ENCODE results near the gene TEK. TPM values are rescaled to one million over a fixed set of nuclear protein-coding genes. Genes with fewer than 3 reads are reported as not detected.

The TEK gene
- 10 to 100 TPM in 3 of 4 donors, 1 to 10 TPM in 1; 9.8 to 20.0 (median 16.7) TPM for total RNA-seq

- WGBS, 2 donors = 13 to 17% methylated on average over 9 of the region's 9 CpGs
- no peak for DNase-seq (ENCODE audit: low spot score in 2 of 2)
- peak in 1 of 2 donors; percentile 45 for TF ChIP-seq EP300 (IDR thresholded peaks at IDR 0.05)
- TF ChIP-seq CTCF (IDR thresholded peaks at IDR 0.05) = no peak
- TF ChIP-seq POLR2A (IDR thresholded peaks at IDR 0.05) = no peak
- Histone ChIP-seq H3K27me3 (no peaks in the 10 kb centered on the region), H3K36me3 (no peaks in the 10 kb centered on the region), H3K4me3 (peak within 1 kb of the TSS in 2 of 4 donors; percentile 19 to 27), H3K27ac (peak within 1 kb of the TSS in 2 of 4 donors; percentile 69 to 80), H3K4me1 (peaks cover 0 to 10% (median 7%) of the 10 kb centered on the region in 4 donors), H3K9me3 (no peaks in the 10 kb centered on the region)
Measured at GRCh38 chr9:27108981-27109541, at the start of gene TEK. Gene TEK, plus strand, starts transcription at chr9:27109225. Its CDS starts 366 bp downstream, at chr9:27109591.

- DNase-seq (ENCODE audit: low spot score in 2 of 2) = no peak
- peaks cover 0 to 53% (median 0%) of the 10 kb centered on the region in 3 donors for H3K36me3 ChIP-seq
- TF ChIP-seq POLR2A (IDR thresholded peaks at IDR 0.05) (no peak), CTCF (IDR thresholded peaks at IDR 0.05) (no peak), EP300 (IDR thresholded peaks at IDR 0.05) (no peak)
- H3K9me3 ChIP-seq = no peaks in the 10 kb centered on the region
- H3K4me1 ChIP-seq = no peaks in the 10 kb centered on the region
- H3K4me3 ChIP-seq = no peak overlapping the region
- H3K27ac ChIP-seq = no peak overlapping the region
- no peaks in the 10 kb centered on the region for H3K27me3 ChIP-seq
- 81 to 86% methylated on average over 1 of the region's 1 CpG for WGBS, 2 donors
Measured at GRCh38 chr9:27059412-27059811, 49.6 kb upstream of the TEK start.

DNA sequence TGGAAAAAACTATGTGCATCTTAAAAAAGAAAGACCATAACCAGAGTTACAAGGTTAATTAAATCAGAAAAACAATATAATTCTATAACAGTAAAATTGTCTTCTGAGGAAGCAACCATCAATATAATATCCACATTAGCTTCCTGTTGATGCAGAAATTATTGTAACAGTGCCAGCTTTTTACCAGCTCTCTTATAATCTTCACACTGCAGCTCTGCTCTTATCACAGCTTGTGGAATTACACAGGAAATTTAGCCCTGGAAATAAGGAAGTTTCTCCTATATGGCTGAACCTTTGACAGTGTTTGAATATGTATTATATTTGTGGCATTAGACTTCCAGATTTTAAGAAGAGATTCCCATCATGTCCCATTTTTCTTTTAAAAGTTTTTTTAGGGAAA lies 49.1 kb upstream of the TEK start:
- DNase-seq (ENCODE audit: low spot score in 2 of 2) = no peak
- H3K27me3 ChIP-seq = no peaks in the 10 kb centered on the region
- H3K4me3 ChIP-seq = no peak overlapping the region
- no peaks in the 10 kb centered on the region for H3K4me1 ChIP-seq
- no peak overlapping the region for H3K27ac ChIP-seq
- no peak for TF ChIP-seq CTCF (IDR thresholded peaks at IDR 0.05)
- TF ChIP-seq EP300 (IDR thresholded peaks at IDR 0.05) = no peak
- TF ChIP-seq POLR2A (IDR thresholded peaks at IDR 0.05) = no peak
- H3K36me3 ChIP-seq = peaks cover 0 to 50% (median 0%) of the 10 kb centered on the region in 3 donors
- H3K9me3 ChIP-seq = no peaks in the 10 kb centered on the region

GRCh38 chr9:27065288-27065687 lies 43.7 kb upstream of the TEK start:
- no peak overlapping the region for H3K4me3 ChIP-seq
- DNase-seq (ENCODE audit: low spot score in 2 of 2) = no peak
- no peak for TF ChIP-seq EP300 (IDR thresholded peaks at IDR 0.05)
- no peak for TF ChIP-seq CTCF (IDR thresholded peaks at IDR 0.05)
- TF ChIP-seq POLR2A (IDR thresholded peaks at IDR 0.05) = no peak
- no peaks in the 10 kb centered on the region for H3K4me1 ChIP-seq
- H3K9me3 ChIP-seq = no peaks in the 10 kb centered on the region
- H3K27ac ChIP-seq = no peak overlapping the region
- H3K36me3 ChIP-seq = peaks cover 0 to 37% (median 0%) of the 10 kb centered on the region in 3 donors
- WGBS, 2 donors = 51% methylated on average over 1 of the region's 1 CpG
- H3K27me3 ChIP-seq = no peaks in the 10 kb centered on the region

DNA sequence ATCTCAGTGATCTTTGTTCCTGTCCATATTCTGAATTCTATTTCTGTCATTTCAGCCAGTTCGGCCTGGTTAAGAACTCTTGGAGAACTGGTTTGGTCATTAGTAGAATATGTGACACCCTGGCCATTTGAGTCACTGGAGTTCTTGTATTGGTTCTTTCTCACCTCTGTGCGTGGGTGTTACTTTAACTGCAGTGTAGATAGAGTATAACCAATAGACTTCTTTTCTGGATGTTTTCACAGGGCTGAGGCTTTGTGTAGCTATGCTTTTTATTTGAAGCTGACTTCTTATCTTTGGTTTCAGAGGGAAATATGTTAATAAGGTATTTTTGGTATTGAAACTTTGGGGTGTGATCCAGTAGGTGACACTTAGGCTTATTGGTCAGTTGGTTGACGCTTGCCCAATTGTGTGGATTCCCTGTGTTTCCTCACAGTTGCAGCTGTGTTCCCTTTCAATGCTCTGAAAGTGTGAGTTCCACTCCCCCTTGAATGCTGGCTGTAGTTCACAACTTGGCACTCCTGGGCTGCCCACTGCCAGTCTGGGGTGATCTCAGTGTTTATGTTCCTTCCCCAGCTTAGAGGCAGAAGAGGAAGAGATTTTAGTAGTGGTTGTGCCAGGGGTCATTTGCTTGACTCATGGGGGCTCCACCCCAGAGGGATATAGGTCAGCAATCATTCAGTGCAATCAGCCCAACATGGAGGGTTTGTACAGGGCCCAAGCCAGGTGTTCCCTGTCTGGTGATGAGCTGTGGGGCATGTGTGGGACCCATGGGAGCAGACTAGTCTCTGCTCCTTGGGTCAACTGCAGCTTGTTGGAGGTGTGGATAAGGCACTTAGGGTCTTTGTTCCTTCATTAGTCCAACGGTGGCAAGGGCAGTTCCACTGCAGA lies 34.9 kb upstream of the TEK start:
- TF ChIP-seq POLR2A (IDR thresholded peaks at IDR 0.05) = no peak
- no peak for TF ChIP-seq EP300 (IDR thresholded peaks at IDR 0.05)
- TF ChIP-seq CTCF (IDR thresholded peaks at IDR 0.05) = no peak
- Histone ChIP-seq H3K4me3 (no peak overlapping the region), H3K36me3 (peaks cover 0 to 57% (median 0%) of the 10 kb centered on the region in 3 donors), H3K27me3 (no peaks in the 10 kb centered on the region), H3K4me1 (no peaks in the 10 kb centered on the region), H3K27ac (no peak overlapping the region), H3K9me3 (no peaks in the 10 kb centered on the region)
- 70 to 89% methylated on average over 4 of the region's 4 CpGs for WGBS, 2 donors
- DNase-seq (ENCODE audit: low spot score in 2 of 2) = no peak

All from tibial nerve (tissue), 4 donors.